NCI-H1694 treated with DMSO at 0.1 percent for 48 hours (cell line): ENCODE data around the gene CRHR1.

ENCODE experiments used
- DNase-seq: peaks from one replicate; lab custom pipeline; 2025; lab: John Stamatoyannopoulos, UW

The CRHR1 gene

GRCh38 chr17:45867702-45868101, 83.6 kb downstream of the CRHR1 start:
- DNase-seq: no peak

- DNase-seq: no peak
Observed at GRCh38 chr17:45868276-45868675, 84.2 kb downstream of the CRHR1 start.

- DNase-seq: no peak
Observed at GRCh38 chr17:45869676-45870341, 85.7 kb downstream of the CRHR1 start.

- no peak for DNase-seq
Observed at GRCh38 chr17:45870342-45870974, 86.3 kb downstream of the CRHR1 start.

GRCh38 chr17:45871718-45872117, 87.6 kb downstream of the CRHR1 start:
- DNase-seq: no peak

GRCh38 chr17:45873728-45874127, 89.6 kb downstream of the CRHR1 start:
- DNase-seq: no peak

- no peak for DNase-seq
Observed at GRCh38 chr17:45874151-45874550, 90.0 kb downstream of the CRHR1 start.

- no peak for DNase-seq
Observed at GRCh38 chr17:45876539-45876938, 92.4 kb downstream of the CRHR1 start.

- DNase-seq: no peak
Observed at GRCh38 chr17:45877467-45877866, 93.3 kb downstream of the CRHR1 start.

- DNase-seq: peak; percentile 50
Observed at GRCh38 chr17:45883063-45883462, 98.9 kb downstream of the CRHR1 start.
